Measurements from ENCODE around the gene PPP1R12B.
A peak's percentile ranks its signal among the peaks of the same experiment; 100 is the strongest.
"Not testable (repeated sequence)": the region's sequence is repeated elsewhere in the genome, so short reads cannot be mapped to it uniquely, and the experiment has no call there.

PPP1R12B gene

DNA sequence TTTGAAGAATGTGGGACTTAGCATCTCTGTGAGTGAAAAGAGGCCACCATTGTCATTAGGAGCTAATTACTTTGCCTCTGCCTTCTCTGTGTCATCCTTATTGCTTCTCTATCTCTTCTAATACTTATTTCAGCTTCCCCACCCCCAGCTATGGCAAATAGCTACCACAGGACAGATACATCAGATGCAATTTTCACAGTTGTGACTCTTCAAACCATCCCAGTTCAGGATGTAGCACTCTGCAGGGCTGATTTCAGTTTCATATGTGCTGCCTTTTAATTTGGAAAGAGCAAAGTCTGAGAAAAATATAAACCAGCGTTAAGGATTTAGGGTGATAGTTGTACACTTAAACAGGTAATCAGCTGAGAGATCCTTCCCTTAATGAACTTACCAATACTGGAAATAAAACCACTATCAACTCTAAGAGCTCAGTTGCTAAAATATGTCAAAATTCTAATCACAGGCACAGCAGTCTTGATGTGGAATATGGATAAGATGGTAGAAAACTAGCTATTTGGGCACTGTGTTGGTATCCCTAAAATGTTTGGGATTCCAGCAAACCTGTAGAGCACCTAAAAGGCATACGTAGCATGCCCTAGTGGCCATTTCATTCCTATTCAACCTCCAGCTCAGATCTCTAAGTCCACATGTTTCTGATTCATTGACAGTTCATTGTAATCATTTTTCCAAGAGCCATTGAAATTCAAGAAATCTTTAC, 213.4 kb downstream of the PPP1R12B start:
- no peak for DNase-seq (ENCODE audit: low read depth in 2 of 2)

DNA sequence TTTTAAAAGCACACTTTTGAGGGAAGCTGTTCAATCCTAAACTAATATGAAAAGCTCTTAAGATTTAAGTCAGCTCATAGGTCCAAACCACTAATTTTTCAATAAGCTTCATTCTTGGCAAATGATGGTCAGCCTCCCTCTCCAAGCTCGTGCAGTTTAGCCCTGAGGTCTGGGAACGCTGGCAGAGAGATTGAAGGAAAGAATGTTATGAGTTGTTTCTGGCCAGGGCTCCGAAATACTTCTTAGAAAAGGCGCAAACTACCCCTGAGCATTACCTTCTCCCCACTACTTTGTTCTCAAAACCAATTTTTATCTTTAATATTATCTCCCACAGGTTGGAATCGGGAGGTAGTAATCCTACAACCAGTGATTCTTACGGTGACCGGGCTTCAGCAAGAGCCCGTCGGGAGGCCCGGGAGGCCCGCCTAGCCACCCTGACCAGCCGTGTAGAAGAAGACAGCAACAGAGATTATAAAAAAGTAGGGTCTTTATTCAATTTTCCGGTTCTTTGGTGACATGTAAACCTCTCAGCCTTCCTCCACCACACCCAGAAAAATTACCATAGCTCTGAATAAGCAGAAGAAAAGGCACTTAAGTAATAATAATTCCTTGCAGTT, 214.1 kb downstream of the PPP1R12B start:
- no peak for DNase-seq (ENCODE audit: low read depth in 2 of 2)

- no peak for DNase-seq (ENCODE audit: low read depth in 2 of 2)
Observed at GRCh38 chr1:202563818-202564217, 215.3 kb downstream of the PPP1R12B start.

GRCh38 chr1:202564958-202565495, 216.5 kb downstream of the PPP1R12B start:
- DNase-seq (ENCODE audit: low read depth in 2 of 2) = no peak

DNA sequence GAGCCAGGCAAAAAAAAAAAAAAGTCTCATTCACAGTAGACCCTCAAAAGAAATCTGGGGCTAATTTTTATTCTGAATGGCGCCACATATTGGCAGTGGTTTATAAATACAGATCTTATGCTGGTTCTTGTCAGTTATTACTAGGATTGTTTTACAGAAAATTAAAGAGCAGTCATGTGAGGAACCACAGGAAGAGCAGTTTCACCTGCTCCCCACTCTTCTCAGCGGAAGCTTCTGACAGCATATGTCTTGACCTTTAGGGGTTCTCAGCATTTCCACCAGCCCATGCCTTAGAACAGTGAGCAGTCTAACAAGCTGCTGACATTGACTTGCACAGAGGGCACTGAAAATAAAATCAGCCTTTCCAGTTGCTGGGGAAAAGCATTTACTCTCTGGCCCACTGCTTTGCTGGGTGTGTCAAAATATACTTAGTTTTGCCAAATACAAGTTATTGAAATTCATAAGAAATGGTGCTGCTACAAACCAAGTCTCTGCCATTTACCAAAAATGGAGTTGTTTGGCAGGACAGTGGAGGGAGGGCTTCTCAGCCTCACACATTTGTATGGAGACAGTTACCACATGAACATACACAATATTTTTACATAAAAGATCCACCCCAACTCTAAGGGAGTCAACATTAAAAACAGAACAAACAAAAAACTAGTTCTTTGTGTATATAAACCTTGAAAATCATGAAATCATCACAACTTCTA, 217.5 kb downstream of the PPP1R12B start:
- DNase-seq (ENCODE audit: low read depth in 2 of 2) = no peak

- no peak for DNase-seq (ENCODE audit: low read depth in 2 of 2)
Observed at GRCh38 chr1:202567738-202568137, 219.2 kb downstream of the PPP1R12B start.

- no peak for DNase-seq (ENCODE audit: low read depth in 2 of 2)
Observed at GRCh38 chr1:202568410-202568809, 219.9 kb downstream of the PPP1R12B start.

GRCh38 chr1:202568826-202569225, 220.3 kb downstream of the PPP1R12B start:
- DNase-seq (ENCODE audit: low read depth in 2 of 2) = no peak

DNA sequence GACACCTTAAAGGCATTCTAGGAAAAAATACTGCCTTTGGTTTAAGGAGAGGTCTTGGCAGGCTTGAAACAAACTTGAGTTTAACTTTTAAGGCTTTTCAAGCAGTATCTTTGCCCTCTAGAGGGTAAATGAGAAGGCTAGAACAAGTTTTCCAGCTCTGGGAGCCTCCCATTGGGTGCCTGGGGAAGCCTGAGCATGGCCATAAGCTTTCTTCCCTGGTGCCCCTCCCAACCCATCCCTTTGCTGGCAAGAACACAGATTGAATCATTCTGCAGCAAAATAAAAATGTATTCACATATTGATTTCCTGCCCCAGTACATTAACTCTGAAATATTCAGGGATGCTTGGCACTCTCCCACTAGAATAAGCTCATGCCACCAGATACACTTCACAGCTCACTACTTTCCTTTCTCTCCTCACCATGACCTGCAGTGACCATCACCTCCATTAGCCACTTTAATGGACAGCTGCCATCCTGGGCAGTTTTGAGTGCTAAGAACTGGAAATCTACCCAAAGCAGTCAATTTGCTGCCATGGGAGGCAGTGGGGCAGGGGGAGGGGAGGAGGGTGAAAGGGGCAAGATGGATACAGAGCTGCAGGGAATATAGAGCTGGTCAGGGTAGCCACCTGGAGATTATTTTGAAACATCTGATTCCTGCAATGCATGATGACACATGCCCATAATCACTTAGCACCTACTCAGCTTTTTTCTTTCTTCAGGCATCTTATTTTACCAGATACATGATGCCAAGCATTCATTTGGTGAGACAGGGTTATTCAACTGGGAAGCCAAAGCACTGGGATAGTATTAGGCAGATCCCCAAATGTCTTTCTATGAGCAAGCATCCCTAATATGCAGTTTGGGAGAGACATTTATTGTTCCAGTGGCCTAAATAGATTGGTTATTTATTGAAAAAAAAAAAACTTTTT, 221.2 kb downstream of the PPP1R12B start:
- DNase-seq (ENCODE audit: low read depth in 2 of 2) = no peak

- no peak for DNase-seq (ENCODE audit: low read depth in 2 of 2)
Observed at GRCh38 chr1:202571719-202572339, 223.3 kb downstream of the PPP1R12B start.

- DNase-seq (ENCODE audit: low read depth in 2 of 2) = no peak
Observed at GRCh38 chr1:202572867-202573266, 224.4 kb downstream of the PPP1R12B start.

GRCh38 chr1:202575918-202576653, 227.6 kb downstream of the PPP1R12B start:
- no peak for DNase-seq (ENCODE audit: low read depth in 2 of 2)

DNA sequence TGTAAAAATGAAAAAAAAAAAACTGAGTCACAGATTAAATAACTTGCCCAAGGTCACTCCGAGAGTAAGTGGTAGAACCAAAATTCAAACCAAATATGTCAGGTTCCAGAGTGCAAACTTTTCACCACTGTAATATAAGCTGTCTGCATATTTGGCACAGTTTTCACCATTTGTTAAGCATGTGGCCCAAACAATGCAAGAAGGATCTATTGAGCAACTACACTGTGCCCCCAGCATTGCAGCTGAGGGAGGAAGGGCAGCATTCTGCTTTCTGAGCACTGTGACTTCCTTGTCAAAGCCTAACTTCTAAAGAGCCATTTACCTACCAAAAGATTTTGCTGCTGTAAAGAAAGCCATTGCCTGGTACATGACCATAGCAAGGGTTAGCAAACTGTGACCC, 228.3 kb downstream of the PPP1R12B start:
- DNase-seq (ENCODE audit: low read depth in 2 of 2) = peak; percentile 88 to 89

GRCh38 chr1:202577381-202577780, 228.9 kb downstream of the PPP1R12B start:
- peak in 1 of 2 experiments; percentile 14 for DNase-seq (ENCODE audit: low read depth in 2 of 2)

DNA sequence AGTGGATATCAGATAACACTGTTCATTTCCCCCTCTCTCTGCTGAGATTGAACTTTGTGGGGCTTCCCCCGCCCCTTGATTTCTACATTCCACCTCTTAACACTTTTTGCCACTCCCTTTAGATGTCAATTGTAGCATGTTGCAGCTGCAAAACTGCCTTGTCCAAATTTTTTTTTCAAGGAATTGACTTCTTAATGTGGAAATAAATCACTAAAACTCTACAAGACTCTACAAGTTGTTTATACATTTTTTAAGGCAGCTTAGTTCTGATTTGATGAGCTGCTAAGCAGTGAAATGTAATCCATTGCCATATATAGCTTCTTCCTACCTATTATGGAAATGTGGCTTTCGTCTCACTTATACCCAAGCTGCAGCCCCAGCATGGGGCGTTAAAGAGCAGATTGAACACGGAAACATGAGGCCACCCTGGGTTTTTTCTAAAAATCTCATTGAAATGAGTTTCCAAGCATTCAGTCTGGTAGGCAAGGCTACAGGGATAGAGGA, 229.6 kb downstream of the PPP1R12B start:
- DNase-seq (ENCODE audit: low read depth in 2 of 2) = peak; percentile 96

GRCh38 chr1:202578565-202578964, 230.1 kb downstream of the PPP1R12B start:
- peak in 1 of 2 experiments; percentile 52 for DNase-seq (ENCODE audit: low read depth in 2 of 2)

GRCh38 chr1:202579806-202580205, 231.3 kb downstream of the PPP1R12B start:
- DNase-seq (ENCODE audit: low read depth in 2 of 2) = peak; percentile 93 to 94

DNA sequence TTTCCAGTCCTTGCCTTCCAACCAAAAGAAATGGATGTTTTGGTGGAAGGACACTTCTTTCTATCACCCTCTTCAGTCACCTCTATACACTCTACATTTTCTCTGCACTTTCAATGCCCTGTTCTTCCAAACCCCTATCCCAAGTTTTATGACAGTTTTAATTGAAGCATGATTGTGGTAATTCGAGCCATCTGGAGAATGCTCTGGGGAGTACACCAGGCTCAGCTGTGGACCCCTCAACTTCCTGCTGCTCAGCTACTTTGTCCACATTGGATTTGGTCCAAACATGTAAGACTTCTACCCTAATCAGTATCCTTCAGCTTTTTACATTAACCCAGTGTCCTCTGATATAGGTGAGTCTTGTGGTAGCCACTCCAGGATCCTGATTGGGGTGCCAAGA, 232.1 kb downstream of the PPP1R12B start:
- DNase-seq (ENCODE audit: low read depth in 2 of 2) = peak in 1 of 2 experiments; percentile 57

- not testable (repeated sequence) for DNase-seq (ENCODE audit: low read depth in 2 of 2)
Observed at GRCh38 chr1:202582350-202582749, 233.9 kb downstream of the PPP1R12B start.
